AG20443 (cell line): ENCODE data around the gene SMARCE1.

Experiments used
- DNase-seq: peaks from one replicate; pipeline ENCODE4 v3.0.0; 2012; ENCODE audit warnings: low spot score, mixed read lengths

SMARCE1 gene

GRCh38 chr17:40582328-40582901, 65.2 kb downstream of the SMARCE1 start:
- no peak for DNase-seq

- no peak for DNase-seq
These were observed 67.5 kb downstream of the SMARCE1 start for GRCh38 chr17:40580140-40580539.

- no peak for DNase-seq
These were observed 68.1 kb downstream of the SMARCE1 start for GRCh38 chr17:40579471-40579870.

GRCh38 chr17:40577611-40578065, 70.0 kb downstream of the SMARCE1 start:
- no peak for DNase-seq

- DNase-seq = no peak
These were observed 71.4 kb downstream of the SMARCE1 start for GRCh38 chr17:40576113-40576740.
